ENCODE measurements around the gene TSR3. TPM values are rescaled to one million over a fixed set of nuclear protein-coding genes. Genes with fewer than 3 reads are reported as not detected.

Gene TSR3
- total RNA-seq, 1 experiment from 2014 or later: 52.7 TPM

- ChIA-PET CTCF (no interaction called here), RAD21 (ENCODE audit: low non-redundant PET in 1 of 2, low total read pairs in 2 of 2, uncharacterized antibody in 2 of 2, unreplicated experiment in 2 of 2) (no interaction called here), POLR2A (interaction anchor here (1.2 kb wide), 1 partner anchor 8 kb away, joined by 10 read pairs; the partner anchor contains the start of gene BAIAP3)
- DNase-seq (ENCODE audit: low read depth, low spot score) (no peak), ATAC-seq (no peak)
- no peak overlapping the region for H3K27ac ChIP-seq (ENCODE audit: low read depth, low read length)
- H3K4me3 ChIP-seq (replicated peaks in 1 of 2; ENCODE audit: low read depth in 1 of 2, low read length in 2 of 2): no peak overlapping the region
- no TSS peak for BruUV-seq (replicated peaks)
- H3K9me2 ChIP-seq (ENCODE audit: insufficient read depth): no peaks in the 10 kb centered on the region
- H3K27me3 ChIP-seq (ENCODE audit: insufficient read depth, low read length): no peaks in the 10 kb centered on the region
- intact Hi-C loops (cut with micrococcal nuclease): no loop called here
- no peaks in the 10 kb centered on the region for H4K20me1 ChIP-seq (ENCODE audit: insufficient read depth)
- H3K9ac ChIP-seq (ENCODE audit: low read length): no peak overlapping the region
- H2AFZ ChIP-seq (ENCODE audit: low read depth, low read length, poor library complexity, severe bottlenecking): no peak overlapping the region
- no peaks in the 10 kb centered on the region for H3K79me2 ChIP-seq (ENCODE audit: insufficient read depth, low read length)
- peak overlapping the region; percentile 59 for H3K4me2 ChIP-seq (ENCODE audit: low read length)
- no peaks in the 10 kb centered on the region for H3K36me3 ChIP-seq (ENCODE audit: control insufficient read depth in 1 of 2, insufficient read depth in 2 of 2, low read length in 2 of 2)
- H3K9me3 ChIP-seq (ENCODE audit: control insufficient read depth in 1 of 2, insufficient read depth in 1 of 2, low read depth in 1 of 2, low read length in 2 of 2): no peaks in the 10 kb centered on the region
- TF ChIP-seq JUND (IDR thresholded peaks at IDR 0.05) (no peak), CBX3 (IDR thresholded peaks at IDR 0.05; ENCODE audit: low read depth) (no peak), MAX (IDR thresholded peaks at IDR 0.05) (no peak), SRF (IDR thresholded peaks at IDR 0.05; ENCODE audit: low read depth) (no peak), EZH2phosphoT487 (IDR thresholded peaks at IDR 0.05; ENCODE audit: borderline replicate concordance) (no peak), POLR2AphosphoS5 (IDR thresholded peaks at IDR 0.05; ENCODE audit: low read depth, low read length) (no peak), SP1 (IDR thresholded peaks at IDR 0.05; ENCODE audit: low read depth) (no peak), SIN3A (IDR thresholded peaks at IDR 0.05; ENCODE audit: low read depth) (no peak)
- peaks cover 9 to 20% of the 10 kb centered on the region in 2 experiments; a peak in 3 of 4 replicates for H3K4me1 ChIP-seq (ENCODE audit: control insufficient read depth in 1 of 2, insufficient read depth in 2 of 2, low read length in 2 of 2)
These were observed 9.9 kb downstream of the TSR3 start for GRCh38 chr16:1341495-1342420.

- no peaks in the 10 kb centered on the region for H3K9me2 ChIP-seq (ENCODE audit: insufficient read depth)
- no peaks in the 10 kb centered on the region for H3K36me3 ChIP-seq (ENCODE audit: control insufficient read depth in 1 of 2, insufficient read depth in 2 of 2, low read length in 2 of 2)
- no TSS peak for BruUV-seq (replicated peaks)
- POLR2A ChIA-PET: no interaction called here
- peaks cover 9 to 20% of the 10 kb centered on the region in 2 experiments; a peak in 3 of 4 replicates for H3K4me1 ChIP-seq (ENCODE audit: control insufficient read depth in 1 of 2, insufficient read depth in 2 of 2, low read length in 2 of 2)
- H4K20me1 ChIP-seq (ENCODE audit: insufficient read depth): no peaks in the 10 kb centered on the region
- intact Hi-C loops (cut with micrococcal nuclease): no loop called here
- no peak for DNase-seq (ENCODE audit: low read depth, low spot score)
- no peak overlapping the region for H3K27ac ChIP-seq (ENCODE audit: low read depth, low read length)
- no peak for TF ChIP-seq ZBTB33 (IDR thresholded peaks at IDR 0.05; ENCODE audit: extremely low read depth, insufficient replicate concordance, low read length)
- TF ChIP-seq ELF1 (IDR thresholded peaks at IDR 0.05; ENCODE audit: borderline replicate concordance, low read depth): no peak
- TF ChIP-seq EZH2 (IDR thresholded peaks at IDR 0.05): no peak
- TF ChIP-seq FOSL1 (IDR thresholded peaks at IDR 0.05; ENCODE audit: low read depth): no peak
- no peak for TF ChIP-seq POLR2A (IDR thresholded peaks at IDR 0.05; ENCODE audit: borderline replicate concordance, extremely low read depth, insufficient read depth, insufficient read length)
- no peak for TF ChIP-seq TCF7L2 (IDR thresholded peaks at IDR 0.05; ENCODE audit: borderline replicate concordance, extremely low read depth, insufficient read depth, insufficient read length)
- no peak for TF ChIP-seq SP1 (IDR thresholded peaks at IDR 0.05; ENCODE audit: low read depth)
- no peaks in the 10 kb centered on the region for H3K9me3 ChIP-seq (ENCODE audit: control insufficient read depth in 1 of 2, insufficient read depth in 1 of 2, low read depth in 1 of 2, low read length in 2 of 2)
- no peaks in the 10 kb centered on the region for H3K79me2 ChIP-seq (ENCODE audit: insufficient read depth, low read length)
- H3K27me3 ChIP-seq (ENCODE audit: insufficient read depth, low read length): no peaks in the 10 kb centered on the region
- RAD21 ChIA-PET (ENCODE audit: low non-redundant PET in 1 of 2, low total read pairs in 2 of 2, uncharacterized antibody in 2 of 2, unreplicated experiment in 2 of 2): no interaction called here
- no peak overlapping the region for H3K4me3 ChIP-seq (replicated peaks in 1 of 2; ENCODE audit: low read depth in 1 of 2, low read length in 2 of 2)
- CTCF ChIA-PET: no interaction called here
- no peak overlapping the region for H3K4me2 ChIP-seq (ENCODE audit: low read length)
- H3K9ac ChIP-seq (ENCODE audit: low read length): no peak overlapping the region
- no peak for ATAC-seq
- H2AFZ ChIP-seq (ENCODE audit: low read depth, low read length, poor library complexity, severe bottlenecking): no peak overlapping the region
These were observed 10.8 kb downstream of the TSR3 start for GRCh38 chr16:1340730-1341494.
